HepG2 (cell line): ENCODE measurements around the gene LMTK2. TPM values are rescaled to one million over a fixed set of nuclear protein-coding genes. Genes with fewer than 3 reads are reported as not detected.
A peak's percentile ranks its signal among the peaks of the same experiment; 100 is the strongest.

ENCODE experiments used
- BRCA1 ChIP-seq: sonication (generic); formaldehyde crosslinking; IDR thresholded peaks from 2 replicates; pipeline ENCODE4 v1.4.0; 2020; ENCODE audit warnings: missing genetic modification reagents
- CC2D1A ChIP-seq: sonication (generic); formaldehyde crosslinking; IDR thresholded peaks from 2 replicates; pipeline ENCODE4 v1.8.1; 2023; ENCODE audit warnings: mild to moderate bottlenecking, missing genetic modification reagents
- GFI1 ChIP-seq: sonication (generic); formaldehyde crosslinking; IDR thresholded peaks from 2 replicates; pipeline ENCODE4 v1.5.0; 2020; ENCODE audit warnings: missing genetic modification reagents, mild to moderate bottlenecking, borderline replicate concordance
- HIC2 ChIP-seq: sonication (generic); formaldehyde crosslinking; IDR thresholded peaks from 2 replicates; pipeline ENCODE4 v1.9.0; 2022; ENCODE audit warnings: low read depth, missing genetic modification reagents
- KLF13 ChIP-seq: sonication (generic); formaldehyde crosslinking; IDR thresholded peaks from 2 replicates; pipeline ENCODE4 v1.4.0; 2020; ENCODE audit warnings: mild to moderate bottlenecking, missing genetic modification reagents
- MAZ ChIP-seq, 2 experiments: sonication (generic) in 1 of 2; formaldehyde crosslinking in 1 of 2; IDR thresholded peaks; 2 replicates each; pipeline versions ENCODE4 v1.5.0 to v1.6.1; 2012 to 2020; ENCODE audit warnings: low read depth in 2 of 2, mild to moderate bottlenecking in 2 of 2, borderline replicate concordance in 1 of 2, improper control_type of control experiment in 1 of 2, low read length in 1 of 2, missing genetic modification reagents in 1 of 2, moderate library complexity in 1 of 2
- MEF2D ChIP-seq: sonication (generic); formaldehyde crosslinking; IDR thresholded peaks from 2 replicates; pipeline ENCODE4 v1.5.1; 2020; ENCODE audit warnings: mild to moderate bottlenecking, missing genetic modification reagents
- MEIS1 ChIP-seq: sonication (generic); formaldehyde crosslinking; IDR thresholded peaks from 2 replicates; pipeline ENCODE4 v1.9.0; 2021; ENCODE audit warnings: mild to moderate bottlenecking, missing genetic modification reagents, moderate library complexity, borderline replicate concordance
- NFIC ChIP-seq: IDR thresholded peaks from 2 replicates; pipeline ENCODE4 v1.6.1; 2012; ENCODE audit warnings: mild to moderate bottlenecking, low read length, inconsistent platforms
- PCBP2 ChIP-seq: fragments of 200-400 bp; formaldehyde crosslinking; optimal IDR thresholded peaks from 2 replicates; pipeline ENCODE3; 2018; ENCODE audit warnings: low read length, low read depth; ENCODE audit not compliant: poor library complexity, severe bottlenecking
- POLR2AphosphoS5 ChIP-seq: IDR thresholded peaks from 2 replicates; pipeline ENCODE4 v1.6.1; 2012; ENCODE audit warnings: low read depth, low read length
- SMYD3 ChIP-seq: sonication (generic); formaldehyde crosslinking; IDR thresholded peaks from 2 replicates; pipeline ENCODE4 v1.8.1; 2023; ENCODE audit warnings: mild to moderate bottlenecking, missing genetic modification reagents
- STAG1 ChIP-seq: sonication (generic); formaldehyde crosslinking; IDR thresholded peaks from 2 replicates; pipeline ENCODE4 v1.4.0; 2020; ENCODE audit warnings: missing genetic modification reagents
- TCF7L2 ChIP-seq: IDR thresholded peaks from 2 replicates; pipeline ENCODE4 v1.6.1; 2011; ENCODE audit warnings: mild to moderate bottlenecking, low read depth, low read length, moderate library complexity
- ZBTB21 ChIP-seq: sonication (generic); formaldehyde crosslinking; IDR thresholded peaks from 2 replicates; pipeline ENCODE4 v1.4.0; 2020; ENCODE audit warnings: missing genetic modification reagents
- ZFP41 ChIP-seq: sonication (generic); formaldehyde crosslinking; IDR thresholded peaks from 2 replicates; pipeline ENCODE4 v1.4.0; 2020; ENCODE audit warnings: mild to moderate bottlenecking, missing genetic modification reagents, borderline replicate concordance
- ZNF441 ChIP-seq: sonication (generic); formaldehyde crosslinking; IDR thresholded peaks from 2 replicates; pipeline ENCODE4 v1.7.0; 2021; ENCODE audit warnings: missing genetic modification reagents, borderline replicate concordance
- ZNF512 ChIP-seq: sonication (generic); formaldehyde crosslinking; IDR thresholded peaks from 2 replicates; pipeline ENCODE4 v1.4.0; 2020; ENCODE audit warnings: mild to moderate bottlenecking, missing genetic modification reagents
- ZNF546 ChIP-seq: sonication (generic); formaldehyde crosslinking; conservative IDR thresholded peaks from 2 replicates; pipeline ENCODE4 v1.8.1; 2023; ENCODE audit warnings: mild to moderate bottlenecking, missing genetic modification reagents
- ZNF605 ChIP-seq: sonication (generic); formaldehyde crosslinking; IDR thresholded peaks from 2 replicates; pipeline ENCODE4 v1.8.0; 2022; ENCODE audit warnings: mild to moderate bottlenecking, missing genetic modification reagents
- ZSCAN25 ChIP-seq: sonication (generic); formaldehyde crosslinking; IDR thresholded peaks from 2 replicates; pipeline ENCODE4 v1.8.0; 2022; ENCODE audit warnings: mild to moderate bottlenecking, missing genetic modification reagents
- polyA plus RNA-seq, 8 experiments: library from polyadenylated mRNA; depleted of rRNA in 3 of 8; stranded (reverse) in 7 of 8; unstranded in 1 of 8; fragments of >200 nt; fragmentation: Illumina TruSeq in 4 of 8; extraction: Trizol in 4 of 8; gene quantifications; 2 replicates each; pipeline versions ENCODE4 v1.2.1 to v1.2.3, GENCODE V29; 2011 to 2016; ENCODE audit warnings: low read depth in 4 of 8, missing spikeins in 1 of 8, mixed read lengths in 1 of 8; ENCODE audit not compliant: insufficient read depth in 1 of 8
- total RNA-seq, 5 experiments: library from RNA; depleted of rRNA; stranded (reverse); fragments of >200 nt; fragmentation: Illumina TruSeq; extraction: Trizol; gene quantifications; 2 replicates each; pipeline ENCODE4 v1.2.3, GENCODE V29; 2016; ENCODE audit warnings: low read depth in 1 of 5
- TF ChIP-seq, protein P1 (sequence below): sonication (generic); formaldehyde crosslinking; IDR thresholded peaks from 2 replicates; pipeline ENCODE4 v1.5.0; 2020; ENCODE audit warnings: mild to moderate bottlenecking, low read depth, missing genetic modification reagents, borderline replicate concordance
- TF ChIP-seq, protein P2 (sequence below): IDR thresholded peaks from 2 replicates; pipeline ENCODE4 v1.6.1; 2016; ENCODE audit warnings: missing genetic modification reagents, missing compliant biosample characterization

LMTK2 gene
- total and polyA plus RNA-seq, 2 of the 13 experiments (the other 11 are each of a cell fraction or from before 2014, with no cell fraction given): 9.5 to 11.7 TPM

DNA sequence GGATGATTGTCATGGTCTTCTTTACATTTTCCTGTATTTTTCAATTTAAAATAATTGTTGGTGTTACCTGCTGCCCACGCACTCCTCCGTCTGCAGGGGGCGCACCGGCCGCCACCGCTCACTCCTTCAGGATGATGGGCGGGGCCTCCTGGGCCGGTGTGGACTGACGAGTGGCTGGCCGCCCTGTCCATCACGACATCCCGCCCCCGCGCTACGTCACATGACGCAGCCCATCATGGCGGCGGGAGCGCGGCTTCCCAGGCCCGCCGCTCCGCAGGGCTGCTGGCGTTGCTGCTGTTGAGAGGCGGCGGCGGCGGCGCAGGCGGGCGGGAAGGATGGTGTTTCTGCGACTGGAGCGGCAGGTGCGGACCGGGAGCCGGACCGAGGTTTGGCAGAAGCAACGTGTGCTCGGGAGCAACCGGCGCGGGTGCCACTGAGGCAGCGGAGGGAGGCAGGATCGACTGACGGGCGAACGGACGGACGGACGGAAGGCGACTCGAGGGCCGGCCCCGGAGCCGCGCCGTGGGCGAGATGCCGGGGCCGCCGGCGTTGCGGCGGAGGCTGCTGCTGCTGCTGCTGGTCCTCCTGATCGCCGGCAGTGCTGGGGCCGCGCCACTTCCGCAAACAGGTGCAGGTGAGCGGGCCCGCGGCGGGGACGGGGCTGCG lies at the start of gene LMTK2 (continued):
- TF ChIP-seq HIC2 (CRISPR knock-in tag): peak; percentile 46; the same call in 1 of the 2 replicates
- TF ChIP-seq NFIC: no peak
- TF ChIP-seq STAG1 (CRISPR knock-in tag): peak; percentile 70
- TF ChIP-seq ZSCAN25 (CRISPR knock-in tag): peak; percentile 32; the same call in 1 of the 2 replicates
- no peak; the same call in 1 of the 2 replicates for TF ChIP-seq GFI1
- TF ChIP-seq MAZ (IDR thresholded peaks at IDR 0.05; ENCODE audit: borderline replicate concordance, low read depth, low read length): no peak
- TF ChIP-seq MAZ (CRISPR knock-in tag; IDR thresholded peaks at IDR 0.05; ENCODE audit: low read depth): peak; percentile 54
- peak; percentile 48; the same call in 1 of the 2 replicates for TF ChIP-seq ZBTB21 (CRISPR knock-in tag)
- TF ChIP-seq ZFP41 (CRISPR knock-in tag): peak; percentile 75; the same call in 1 of the 2 replicates
- no peak for TF ChIP-seq ZNF546 (CRISPR knock-in tag)
- peak; percentile 91; the same call in 1 of the 2 replicates for TF ChIP-seq KLF13
- TF ChIP-seq MEIS1 (CRISPR knock-in tag): peak; percentile 92; the same call in 1 of the 2 replicates
- TF ChIP-seq, protein P1, sequence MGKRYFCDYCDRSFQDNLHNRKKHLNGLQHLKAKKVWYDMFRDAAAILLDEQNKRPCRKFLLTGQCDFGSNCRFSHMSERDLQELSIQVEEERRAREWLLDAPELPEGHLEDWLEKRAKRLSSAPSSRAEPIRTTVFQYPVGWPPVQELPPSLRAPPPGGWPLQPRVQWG (CRISPR knock-in tag): no peak
- no peak for TF ChIP-seq TCF7L2
- peak; percentile 73 for TF ChIP-seq POLR2AphosphoS5
- peak; percentile 53; the same call in 1 of the 2 replicates for TF ChIP-seq MEF2D
- TF ChIP-seq BRCA1 (CRISPR knock-in tag): no peak
- peak; percentile 46; the same call in 1 of the 2 replicates for TF ChIP-seq ZNF441 (CRISPR knock-in tag)
- TF ChIP-seq, protein P2, sequence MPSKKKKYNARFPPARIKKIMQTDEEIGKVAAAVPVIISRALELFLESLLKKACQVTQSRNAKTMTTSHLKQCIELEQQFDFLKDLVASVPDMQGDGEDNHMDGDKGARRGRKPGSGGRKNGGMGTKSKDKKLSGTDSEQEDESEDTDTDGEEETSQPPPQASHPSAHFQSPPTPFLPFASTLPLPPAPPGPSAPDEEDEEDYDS: peak; percentile 95
- TF ChIP-seq CC2D1A: no peak
- no peak for TF ChIP-seq SMYD3 (CRISPR knock-in tag)
- no peak for TF ChIP-seq ZNF605 (CRISPR knock-in tag)
- TF ChIP-seq PCBP2: no peak
- 0 out of 2 replicates have a peak, but pooled peaks have one; percentile 56 for TF ChIP-seq ZNF512 (CRISPR knock-in tag)
